DND-41 (cell line): ENCODE data around the gene IRF4.

Experiments
- CTCF ChIP-seq: IDR thresholded peaks from 2 replicates; pipeline ENCODE4 v1.5.1; 2012; ENCODE audit warnings: borderline replicate concordance, low read length, moderate library complexity, mild to moderate bottlenecking; ENCODE audit not compliant: poor library complexity, severe bottlenecking; ENCODE audit errors: extremely low read depth
- EZH2 ChIP-seq: IDR thresholded peaks from 3 replicates; pipeline ENCODE4 v1.6.1; 2012; ENCODE audit warnings: borderline replicate concordance, low read depth, mild to moderate bottlenecking, moderate library complexity, low read length, inconsistent platforms; ENCODE audit not compliant: severe bottlenecking

- TF ChIP-seq CTCF (no peak), EZH2 (no peak)
Measured at GRCh38 chr6:383856-384255, 7.7 kb upstream of the IRF4 start.
